22Rv1 (cell line): ENCODE results near the gene MYO15B.

Experiments
- CTCF ChIP-seq: fragments of 450-650 bp; IDR thresholded peaks from 2 replicates; pipeline ENCODE4 v1.5.1; 2017; ENCODE audit warnings: mild to moderate bottlenecking
- ZFX ChIP-seq: fragments of 450-650 bp; IDR thresholded peaks from 2 replicates; pipeline ENCODE4 v1.6.1; 2017; ENCODE audit warnings: antibody characterized with exemption, borderline replicate concordance

- TF ChIP-seq CTCF (no peak), ZFX (no peak)
These were observed 24.3 kb downstream of the MYO15B start for GRCh38 chr17:75611851-75612429.
